NCI-H2196 (cell line): Measurements from ENCODE around the gene ARL5A.
A peak's percentile ranks its signal among the peaks of the same experiment; 100 is the strongest.

Experiments used
- DNase-seq: peaks from one replicate; lab custom pipeline; 2025; ENCODE audit not compliant: unreplicated experiment; lab: John Stamatoyannopoulos, UW

The ARL5A gene

DNA sequence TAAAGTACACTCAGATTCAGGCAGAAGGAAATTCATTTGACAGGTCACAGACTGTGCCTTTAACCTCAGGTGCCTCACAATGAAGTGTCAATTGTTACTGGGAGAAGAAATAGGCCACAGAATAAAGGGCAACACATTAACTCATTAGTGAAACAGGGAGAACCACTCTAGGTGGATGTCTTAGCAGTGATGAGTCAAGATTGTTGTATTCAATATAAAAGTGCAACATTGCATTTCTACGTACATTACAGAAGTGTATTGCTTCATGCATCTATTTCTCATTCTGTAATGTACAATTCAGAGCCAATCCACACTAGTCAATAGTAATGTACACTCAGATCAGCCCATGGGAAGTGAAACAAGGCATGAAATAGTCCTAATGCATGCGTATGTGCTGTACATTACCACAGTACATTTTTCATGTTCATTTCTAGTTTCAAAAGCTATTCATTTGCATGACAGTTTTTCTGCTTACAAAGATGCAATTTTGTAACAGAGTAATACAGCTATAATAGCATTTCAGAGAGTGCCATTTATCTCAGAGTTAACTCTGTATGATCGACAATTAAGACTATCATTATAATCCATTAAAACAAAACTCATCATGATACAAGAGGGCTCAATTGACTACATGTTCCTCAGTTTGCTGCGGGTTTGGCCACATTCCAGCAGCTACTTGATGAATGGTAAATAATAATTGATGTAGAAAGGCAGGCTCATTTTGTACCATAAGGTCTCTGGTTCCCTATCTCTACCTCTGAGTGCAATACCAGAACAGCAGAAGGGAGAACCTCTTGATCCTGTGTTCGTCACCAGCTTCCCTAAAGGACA, 12.2 kb upstream of the ARL5A start:
- DNase-seq: no peak

DNA sequence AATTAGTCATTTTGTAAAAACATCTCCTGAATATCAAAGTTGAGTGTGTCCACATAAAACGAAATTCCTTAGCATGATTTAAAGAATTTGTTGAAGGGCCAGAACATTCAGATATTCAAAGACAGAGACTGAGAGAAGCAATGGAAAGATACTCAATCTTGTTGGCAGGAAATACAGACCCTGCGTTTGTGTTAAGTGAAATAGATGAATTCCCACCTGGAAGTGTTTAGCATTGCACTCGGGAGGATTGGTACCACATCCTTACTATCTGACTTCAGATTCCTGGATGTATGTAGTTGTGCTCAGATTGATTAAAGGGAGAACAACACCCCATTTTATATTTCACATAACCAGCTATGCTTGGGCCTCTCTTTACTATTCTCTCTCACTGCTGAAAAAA, 9.7 kb upstream of the ARL5A start:
- no peak for DNase-seq

DNA sequence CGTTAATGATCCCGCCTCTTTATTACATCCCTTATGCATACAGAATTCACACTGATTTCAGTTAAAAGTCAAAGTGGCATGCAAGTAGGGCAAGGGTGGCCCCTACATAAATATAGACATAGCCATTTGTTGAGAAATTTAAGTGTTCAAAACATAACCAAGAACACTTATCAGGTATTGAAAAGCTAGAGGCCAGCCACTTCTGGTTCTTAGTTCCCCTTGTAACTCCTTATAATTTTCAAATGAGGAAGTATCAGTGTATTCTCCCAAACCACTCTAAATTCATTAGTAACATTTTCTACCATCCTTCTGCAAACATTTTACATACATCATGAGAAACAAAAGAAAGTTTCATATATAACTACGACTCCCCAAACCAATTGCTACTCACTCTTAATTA, 5.8 kb upstream of the ARL5A start:
- DNase-seq: no peak

DNA sequence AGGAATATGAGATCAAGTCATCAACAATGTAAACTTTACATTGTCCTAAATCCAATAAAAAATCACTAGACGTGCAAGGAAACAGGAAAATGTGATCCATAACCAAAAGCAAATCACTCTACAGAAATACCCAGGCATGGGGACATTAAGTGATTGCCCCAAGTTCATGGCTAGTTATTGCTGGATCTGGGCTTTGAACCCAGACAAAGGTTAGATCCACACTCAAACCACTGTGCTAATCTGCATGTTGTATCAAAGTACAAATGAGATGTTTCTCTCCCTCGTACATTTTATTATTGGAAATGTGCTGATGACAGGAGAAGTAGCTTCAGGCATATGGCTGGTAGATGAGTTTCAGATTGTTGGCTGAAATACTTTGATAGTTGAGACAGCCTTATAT, 2.7 kb upstream of the ARL5A start:
- DNase-seq: no peak

DNA sequence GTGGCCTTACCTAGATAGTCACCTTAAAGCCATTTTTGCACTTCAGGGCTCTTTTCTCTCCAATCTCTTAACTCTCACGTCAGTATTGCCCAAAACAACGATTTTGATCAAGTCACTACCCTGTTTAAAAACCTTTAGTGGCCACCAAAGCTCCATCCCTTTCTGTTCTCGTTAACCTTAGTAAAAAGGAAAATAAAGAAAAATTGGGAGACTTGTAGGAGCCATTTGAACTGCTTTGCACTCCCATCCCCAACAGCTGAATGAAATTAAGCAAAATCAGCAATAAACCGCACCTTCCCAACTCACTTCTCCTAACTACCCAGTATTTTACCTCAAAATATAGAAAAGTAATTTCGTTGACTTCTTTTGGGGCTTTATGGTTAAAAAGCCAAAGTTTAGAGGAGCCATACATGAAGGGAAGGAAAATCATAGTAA, 686 bp upstream of the ARL5A start:
- no peak for DNase-seq

DNA sequence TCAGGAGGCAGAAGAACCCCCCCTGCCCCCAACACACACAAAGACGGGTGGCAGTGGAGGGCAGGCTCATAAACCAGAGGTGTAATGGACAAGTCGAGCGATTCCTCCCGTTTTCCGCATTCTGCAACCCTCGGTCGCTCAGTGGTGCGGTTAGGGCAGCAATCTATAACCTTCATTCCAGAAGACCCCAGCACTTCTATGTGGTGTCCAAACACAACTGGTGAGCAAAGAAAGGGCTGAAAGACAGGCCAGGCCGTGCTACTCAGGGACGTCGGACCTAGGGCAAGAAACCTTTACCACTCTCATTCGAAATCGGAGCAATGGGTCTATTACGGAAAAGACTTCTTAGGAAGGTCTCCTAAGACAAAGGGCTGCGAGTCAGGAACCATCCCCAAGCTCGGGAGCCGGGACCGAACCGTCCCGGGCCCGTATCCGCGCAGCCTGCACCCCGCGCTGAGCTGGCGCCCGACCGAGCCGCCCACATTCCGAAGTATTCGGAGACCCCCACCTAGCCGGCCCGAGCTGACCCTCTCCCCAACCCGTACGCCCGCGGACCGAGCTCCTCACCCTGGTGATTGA, 568 bp downstream of the ARL5A start:
- DNase-seq: no peak

DNA sequence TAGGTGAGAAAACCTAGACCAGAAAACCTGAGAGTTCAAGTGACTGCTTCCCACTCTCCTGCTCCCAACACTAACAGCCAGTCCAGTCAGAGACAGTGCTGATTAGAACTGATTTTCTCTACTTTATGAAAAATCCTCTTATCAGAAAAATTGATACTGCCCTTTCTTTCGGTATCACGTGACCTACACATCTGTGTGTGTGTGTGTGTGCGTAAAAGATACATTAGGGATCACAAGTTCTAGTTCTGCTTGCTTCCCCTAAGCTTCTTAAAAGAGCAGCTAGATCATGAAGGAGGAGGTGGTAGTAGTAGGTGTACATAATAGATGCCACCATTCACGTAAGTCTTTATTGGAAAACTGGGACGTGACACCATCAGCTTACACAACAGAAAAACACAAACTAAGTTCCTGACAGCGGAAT, 1.5 kb downstream of the ARL5A start:
- DNase-seq: no peak

DNA sequence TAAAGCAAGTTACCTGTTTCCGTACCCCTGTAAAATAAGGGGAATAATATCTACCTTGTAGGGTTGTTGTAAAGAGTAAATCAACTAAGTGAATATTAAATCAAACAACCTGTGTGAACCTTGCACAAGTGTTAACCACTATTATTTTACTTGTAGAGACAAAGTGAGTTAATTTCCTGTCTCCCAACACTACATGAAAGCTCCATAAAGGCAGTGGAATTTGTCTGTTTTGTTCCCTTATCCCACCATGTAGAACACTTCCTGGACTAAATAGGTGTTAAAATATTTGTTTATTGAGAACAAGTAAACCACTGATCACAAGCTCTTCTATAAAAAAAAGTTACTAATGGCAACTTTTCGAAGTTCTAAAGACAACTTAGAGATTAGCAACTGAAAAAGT, 3.3 kb downstream of the ARL5A start:
- DNase-seq: no peak

DNA sequence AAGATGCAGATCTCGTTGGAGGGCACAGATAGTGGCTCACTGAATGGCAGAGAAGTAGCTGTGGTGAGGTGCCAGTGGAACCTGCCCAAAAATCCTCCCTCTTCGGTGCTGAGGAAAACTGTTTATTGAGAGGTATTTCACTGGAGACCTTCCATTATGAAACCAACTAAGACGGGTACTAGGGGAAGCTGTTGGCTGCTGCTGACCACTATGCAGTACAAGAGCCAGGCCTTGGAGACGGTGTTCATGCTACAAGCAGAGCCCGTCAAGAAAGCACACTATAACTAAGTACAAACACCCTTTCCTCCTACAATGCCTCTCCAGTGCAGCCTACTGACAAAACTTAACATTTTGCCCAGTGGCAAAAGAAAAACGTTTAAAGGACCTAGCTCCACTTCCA, 4.6 kb downstream of the ARL5A start:
- no peak for DNase-seq

DNA sequence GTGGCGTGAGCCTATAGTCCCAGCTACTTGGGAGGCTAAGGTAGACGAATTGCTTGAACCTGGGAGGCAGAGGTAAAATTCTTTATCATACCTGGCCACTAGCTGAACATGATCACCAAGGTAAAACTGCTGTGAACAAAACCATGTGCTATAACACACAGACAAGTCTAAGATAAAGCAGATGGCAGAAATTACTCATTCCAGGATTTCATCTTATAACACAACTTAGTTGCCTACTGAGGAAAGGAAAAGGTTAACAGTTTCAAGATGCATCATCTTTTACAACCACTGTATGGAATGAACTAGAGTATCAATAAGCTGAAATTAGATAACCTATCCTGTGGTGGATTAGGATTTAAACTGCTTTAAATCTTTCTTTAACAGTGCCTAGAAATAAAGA, 8.3 kb downstream of the ARL5A start:
- DNase-seq: no peak

DNA sequence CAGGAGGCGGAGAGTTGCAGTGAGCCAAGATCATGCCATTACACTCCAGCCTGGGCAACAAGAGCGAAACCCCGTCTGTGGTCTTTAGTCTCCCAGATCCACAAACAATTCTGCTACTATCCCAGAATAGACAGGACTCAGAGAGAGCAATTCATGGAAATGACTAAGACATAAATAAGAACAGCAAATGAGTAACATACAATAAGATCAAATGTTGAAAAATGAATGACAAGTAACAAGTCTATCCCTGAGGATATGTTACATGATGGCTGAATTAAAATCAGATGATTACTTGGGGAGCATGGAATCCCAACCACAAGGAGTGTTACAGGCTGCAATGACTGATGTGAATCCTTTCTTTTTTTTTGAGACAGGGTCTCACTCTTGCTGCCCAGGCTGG, 10.3 kb downstream of the ARL5A start:
- DNase-seq: no peak

DNA sequence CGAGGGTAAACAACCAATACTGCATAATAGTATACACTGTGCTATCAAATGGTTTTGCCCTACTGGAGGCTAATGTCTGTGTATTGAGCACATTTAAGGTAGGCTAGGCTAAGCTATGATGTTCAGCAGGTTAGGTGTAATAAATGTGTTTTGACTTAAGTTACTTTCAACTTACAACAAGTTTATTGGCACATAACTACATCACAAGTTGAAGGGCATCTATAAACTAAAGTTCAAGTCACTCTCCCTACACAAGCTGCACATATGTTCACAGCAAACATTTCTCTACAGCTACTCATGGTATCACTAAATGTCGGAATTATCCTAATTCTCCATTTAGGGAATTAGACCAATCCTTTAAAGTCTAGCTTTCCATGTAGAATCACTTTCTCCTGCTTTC, 11.4 kb downstream of the ARL5A start:
- no peak for DNase-seq

DNA sequence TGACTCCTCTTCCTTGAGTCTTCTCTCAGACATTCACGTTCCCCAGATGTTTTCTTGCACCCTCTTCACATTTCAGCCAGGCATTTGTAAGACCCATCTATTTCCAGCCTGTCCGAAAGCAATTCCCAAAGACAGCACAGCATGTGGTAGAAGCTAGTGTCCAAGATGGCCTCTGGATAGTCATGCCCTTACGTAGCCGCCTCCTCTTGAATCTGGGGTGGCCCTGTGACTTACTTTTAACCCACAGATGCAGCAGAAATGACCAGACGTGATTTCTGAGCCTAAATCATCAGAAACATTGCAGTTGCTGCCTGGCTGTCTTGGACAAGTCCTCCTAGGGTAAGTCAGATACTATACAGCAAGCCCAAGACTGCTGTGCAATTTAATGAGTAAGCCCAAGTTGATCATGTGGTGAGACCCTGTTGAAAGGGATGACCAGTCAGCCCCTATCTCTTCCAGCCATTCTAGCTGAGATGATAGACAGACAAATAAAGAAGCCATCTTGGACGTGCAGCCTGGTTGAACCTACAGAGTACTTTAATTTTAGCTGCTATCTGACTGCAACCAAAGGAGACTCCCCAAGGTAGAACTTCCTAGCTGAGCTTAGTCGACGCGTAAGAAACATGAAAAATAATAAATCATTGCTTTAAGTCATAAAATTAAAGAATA, 12.3 kb downstream of the ARL5A start:
- no peak for DNase-seq

DNA sequence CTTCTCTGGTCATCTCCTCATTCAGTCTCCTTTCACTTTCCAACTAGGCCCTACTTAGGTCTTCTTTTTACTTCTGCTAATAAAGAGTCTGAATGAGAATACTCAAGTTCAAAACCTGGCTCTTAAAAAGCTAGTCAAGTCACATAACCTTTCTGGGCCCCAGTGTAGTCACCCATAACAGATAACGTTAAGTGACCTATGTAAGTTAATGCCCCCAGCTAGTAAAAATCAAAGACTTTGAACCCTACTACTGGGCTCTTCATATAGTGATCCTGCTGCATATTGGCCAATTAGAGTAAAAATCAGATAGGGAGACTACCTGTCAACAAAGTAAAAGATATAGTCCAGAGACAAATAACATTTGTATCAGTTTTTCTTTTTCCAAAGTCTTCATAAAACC, 17.7 kb downstream of the ARL5A start:
- DNase-seq: no peak

DNA sequence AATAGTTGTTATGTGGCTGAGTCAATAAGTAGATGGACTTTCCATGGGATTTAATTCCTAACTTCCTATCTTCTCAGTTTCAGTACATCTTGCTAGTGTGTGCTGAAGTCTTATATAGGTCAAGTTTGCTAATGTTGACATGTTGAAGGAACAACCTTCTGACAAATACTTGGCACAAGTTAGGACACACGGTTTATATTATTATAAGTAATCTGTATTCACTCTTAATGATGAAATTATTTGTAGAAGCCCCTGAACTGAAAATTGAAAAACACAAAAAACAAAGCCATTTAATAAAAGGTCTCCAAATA, 19.2 kb downstream of the ARL5A start:
- DNase-seq: no peak

DNA sequence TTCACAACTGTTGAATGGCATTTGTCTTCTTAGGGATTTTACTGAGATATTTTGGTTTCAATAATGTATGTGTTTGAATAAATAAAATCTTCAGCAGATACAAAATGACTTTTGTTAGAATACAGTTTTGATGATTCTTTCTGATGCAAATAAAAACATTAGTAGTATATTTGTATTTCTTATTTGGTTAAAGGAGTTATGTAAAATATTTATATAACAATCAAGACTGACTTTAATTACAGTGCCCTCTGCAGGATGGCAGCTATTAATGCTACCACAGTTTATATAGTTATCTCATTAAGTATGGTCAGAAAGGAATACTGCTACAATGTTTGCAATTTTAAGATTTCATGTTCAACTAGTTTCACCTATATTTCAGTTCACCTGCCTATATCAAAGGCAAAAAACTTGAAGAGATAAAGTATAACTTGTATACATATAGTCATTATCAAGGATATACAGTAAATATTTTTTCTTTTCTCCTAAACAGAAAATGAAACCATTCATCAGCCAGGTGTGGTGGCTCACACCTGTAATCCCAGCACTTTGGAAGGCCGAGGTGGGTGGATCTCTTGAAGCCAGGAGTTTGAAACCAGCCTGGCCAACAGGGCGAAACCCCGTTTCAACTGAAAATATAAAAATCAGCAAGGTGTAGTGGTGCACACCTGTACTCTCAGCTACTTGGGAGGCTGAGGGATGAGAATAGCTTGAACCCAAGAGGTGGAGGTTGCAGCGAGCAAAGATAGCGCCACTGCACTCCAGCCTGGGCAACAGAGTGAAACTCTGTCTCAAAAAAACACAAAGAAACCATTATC, 19.8 kb downstream of the ARL5A start:
- DNase-seq: peak; percentile 38

DNA sequence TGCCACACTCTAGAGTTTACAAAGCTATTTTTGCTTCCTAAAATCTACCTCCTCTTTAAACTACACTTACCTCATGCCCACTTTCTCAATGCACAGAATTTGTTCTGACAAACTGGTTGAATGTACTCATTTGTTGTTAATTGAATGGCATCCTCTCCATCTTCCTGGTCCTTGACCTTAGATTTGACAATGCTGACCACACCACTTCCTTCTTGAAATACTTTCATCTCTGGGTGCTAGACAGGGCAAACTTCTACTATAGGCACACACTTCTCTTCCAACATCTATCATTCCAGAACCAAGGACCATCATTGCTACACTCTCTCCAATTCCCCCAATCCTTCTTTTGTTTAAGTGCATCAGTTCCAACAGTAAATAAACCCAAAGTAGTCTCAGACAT, 22.3 kb downstream of the ARL5A start:
- no peak for DNase-seq

DNA sequence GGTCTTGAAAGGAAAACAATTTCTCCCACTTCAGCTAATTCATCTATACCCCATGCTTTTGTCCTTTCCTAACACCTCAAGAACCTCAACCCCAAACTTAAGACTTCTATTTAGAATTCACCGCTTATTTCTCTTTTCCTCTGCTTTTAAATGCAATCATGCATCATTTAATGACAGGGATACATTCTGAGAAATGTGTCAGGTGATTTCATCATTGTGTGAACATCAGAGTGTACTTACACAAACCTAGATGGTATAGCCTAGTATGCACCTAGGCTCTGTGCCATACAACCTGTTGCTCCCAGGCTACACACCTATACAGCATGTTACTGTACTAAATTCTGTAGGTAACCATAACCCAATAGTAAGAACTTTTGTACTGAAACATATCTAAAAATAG, 22.9 kb downstream of the ARL5A start:
- DNase-seq: no peak

DNA sequence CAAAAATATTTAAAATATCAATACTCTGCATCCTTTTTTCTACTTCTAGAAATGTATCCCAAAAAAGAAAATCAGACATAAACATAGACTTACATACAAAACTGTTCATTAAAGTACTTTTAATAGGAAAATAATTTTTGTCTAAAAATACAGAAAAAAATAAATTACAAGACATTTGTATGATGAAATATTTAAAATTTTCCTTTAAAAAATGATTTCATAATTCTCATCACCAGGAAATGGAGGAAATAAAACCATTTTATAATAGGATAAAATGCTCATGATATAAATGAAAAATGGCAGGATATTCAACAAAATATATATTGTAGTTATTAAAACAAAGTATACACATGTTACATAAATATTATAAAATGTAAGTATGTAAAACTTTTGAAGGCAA, 24.4 kb downstream of the ARL5A start:
- DNase-seq: no peak

DNA sequence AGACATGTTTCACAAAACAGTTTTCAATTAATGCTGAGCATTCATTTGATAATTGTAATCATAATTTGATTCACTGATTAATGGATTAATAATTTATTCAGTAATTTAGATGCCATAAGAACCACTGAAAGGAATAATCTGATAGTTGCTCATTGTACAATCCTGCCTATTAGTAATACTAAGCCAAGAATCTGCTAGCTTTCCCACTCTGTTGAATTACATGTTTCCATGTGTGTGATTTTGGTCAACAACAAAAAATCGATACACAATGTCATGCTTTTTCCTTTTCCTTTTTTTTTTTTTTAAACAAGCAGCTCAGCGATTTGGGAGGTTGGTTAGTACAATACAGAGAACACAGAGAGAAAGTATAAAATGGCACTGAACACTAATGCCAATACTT, 25.9 kb downstream of the ARL5A start:
- DNase-seq: no peak

DNA sequence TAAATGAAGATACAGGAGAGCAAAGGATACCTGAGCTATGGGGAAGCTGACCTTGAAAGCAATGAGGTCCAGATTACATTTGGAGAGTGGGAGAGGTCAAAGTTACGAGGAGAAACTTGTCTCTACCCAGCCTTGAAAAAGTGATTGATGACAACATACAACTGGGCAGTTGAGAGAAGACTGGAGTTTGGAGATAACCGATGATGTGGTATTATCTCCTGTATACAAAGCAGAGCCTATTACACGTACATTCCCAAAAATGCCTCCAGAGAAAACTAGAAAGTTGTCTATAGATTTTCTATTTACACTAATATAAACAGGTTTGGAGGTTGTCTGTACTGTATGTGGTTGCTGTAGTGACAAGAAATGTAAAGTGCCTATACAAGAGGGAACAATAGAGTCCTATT, 28.3 kb downstream of the ARL5A start:
- DNase-seq: no peak

DNA sequence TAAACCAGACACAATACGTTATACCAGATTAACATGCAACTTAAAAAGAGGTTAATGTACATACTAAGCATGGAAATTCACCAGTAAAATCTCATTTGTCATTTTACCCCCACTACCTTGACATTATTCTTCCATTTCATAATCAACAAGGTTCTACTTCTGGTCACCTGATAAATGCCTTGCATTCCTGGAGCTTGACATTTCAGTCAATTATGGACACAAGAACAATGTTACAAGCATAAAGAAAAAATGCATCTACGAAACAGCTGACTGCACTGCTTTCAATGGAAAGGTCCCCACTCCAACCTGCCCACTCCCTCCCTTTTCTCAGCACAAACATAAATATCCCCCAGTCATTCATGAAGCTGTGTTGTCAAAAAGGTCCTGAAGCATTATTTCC, 31.4 kb downstream of the ARL5A start:
- DNase-seq: no peak
